Measurements from ENCODE around the gene NR1D1. TPM values are rescaled to one million over a fixed set of nuclear protein-coding genes. Genes with fewer than 3 reads are reported as not detected.

The NR1D1 gene
- total and polyA plus RNA-seq, 10 donors = 3.3 to 15.8 (median 6.6) TPM

- peaks cover 45 to 100% (median 84%) of the 10 kb centered on the region in 6 donors for H3K4me1 ChIP-seq
- H3K36me3 ChIP-seq = no peaks in the 10 kb centered on the region
- H3K27ac ChIP-seq = peak overlapping the region in 3 of 8 donors; percentile 58 to 91 (median 86)
- H3K4me3 ChIP-seq = no peak overlapping the region
- intact Hi-C loops (cut with DNase I; ENCODE audit: low total_unique reads) = no loop called here
- DNase-seq = no peak
- WGBS, 5 donors = 53 to 70% (median 67%) methylated on average over 3 of the region's 3 CpGs
- no peak for TF ChIP-seq POLR2A (IDR thresholded peaks at IDR 0.05)
- TF ChIP-seq POLR2AphosphoS5 (IDR thresholded peaks at IDR 0.05) = no peak
- no peak for TF ChIP-seq CTCF (IDR thresholded peaks at IDR 0.05 in 8 of 11, conservative IDR thresholded peaks at IDR 0.05 in 3 of 11)
- H3K9me3 ChIP-seq = no peaks in the 10 kb centered on the region
- H3K27me3 ChIP-seq (replicated peaks in 1 of 7) = no peaks in the 10 kb centered on the region
Observed at GRCh38 chr17:40104594-40105486, 4.5 kb upstream of the NR1D1 start.

GRCh38 chr17:40103688-40104087 lies 3.3 kb upstream of the NR1D1 start:
- TF ChIP-seq POLR2AphosphoS5 (IDR thresholded peaks at IDR 0.05) (no peak), CTCF (IDR thresholded peaks at IDR 0.05 in 8 of 11, conservative IDR thresholded peaks at IDR 0.05 in 3 of 11) (no peak), POLR2A (IDR thresholded peaks at IDR 0.05) (no peak)
- Histone ChIP-seq H3K4me1 (peaks cover 46 to 100% (median 84%) of the 10 kb centered on the region in 6 donors), H3K9me3 (no peaks in the 10 kb centered on the region), H3K36me3 (no peaks in the 10 kb centered on the region), H3K4me3 (no peak overlapping the region), H3K27me3 (replicated peaks in 1 of 7) (no peaks in the 10 kb centered on the region), H3K27ac (peak overlapping the region in 6 of 8 donors; percentile 9 to 91 (median 45))
- no peak for DNase-seq
- intact Hi-C loops (cut with DNase I; ENCODE audit: low total_unique reads) = no loop called here
- 14 to 40% (median 40%) methylated on average over 2 of the region's 2 CpGs for WGBS, 5 donors

- H3K36me3 ChIP-seq = no peaks in the 10 kb centered on the region
- TF ChIP-seq POLR2AphosphoS5 (IDR thresholded peaks at IDR 0.05) = no peak
- TF ChIP-seq CTCF (IDR thresholded peaks at IDR 0.05 in 8 of 11, conservative IDR thresholded peaks at IDR 0.05 in 3 of 11) = no peak
- no peak for TF ChIP-seq POLR2A (IDR thresholded peaks at IDR 0.05)
- H3K27me3 ChIP-seq (replicated peaks in 1 of 7) = no peaks in the 10 kb centered on the region
- H3K9me3 ChIP-seq = no peaks in the 10 kb centered on the region
- DNase-seq = no peak
- intact Hi-C loops (cut with DNase I; ENCODE audit: low total_unique reads) = no loop called here
- WGBS, 5 donors = 71 to 92% (median 82%) methylated on average over 3 of the region's 3 CpGs
- H3K27ac ChIP-seq = peak overlapping the region in 6 of 8 donors; percentile 9 to 91 (median 45)
- peaks cover 46 to 100% (median 84%) of the 10 kb centered on the region in 6 donors for H3K4me1 ChIP-seq
- no peak overlapping the region for H3K4me3 ChIP-seq
Observed at GRCh38 chr17:40103071-40103661, 2.8 kb upstream of the NR1D1 start.
